Lung (tissue), 12 donors: ENCODE measurements around the gene GASK1A. TPM values are rescaled to one million over a fixed set of nuclear protein-coding genes. Genes with fewer than 3 reads are reported as not detected.

Experiments
- ATAC-seq: fragments of 200-7000 bp; cut with Tn5 transposase; one replicate; pipeline ENCODE4 v1.9.1; 2020; ENCODE audit warnings: moderate number of reproducible peaks; ENCODE audit not compliant: insufficient read depth, low FRiP score
- DNase-seq, 3 donors: peaks; one replicate each; pipeline ENCODE4 v3.0.0-alpha.2; 2013 to 2017
- H3K27ac ChIP-seq, 2 donors: one replicate each; pipeline ENCODE4 v1.5.1; 2013; ENCODE audit warnings: mild to moderate bottlenecking in 2 of 2, moderate library complexity in 2 of 2, control low read depth in 1 of 2, inconsistent platforms in 1 of 2, low read depth in 1 of 2, low read length in 1 of 2
- H3K27me3 ChIP-seq, 3 donors: one replicate each; pipeline ENCODE4 v1.5.1; 2013; ENCODE audit warnings: low read length in 2 of 3; ENCODE audit not compliant: control insufficient read depth in 3 of 3, insufficient read depth in 3 of 3
- H3K36me3 ChIP-seq, 4 donors: one replicate each; pipeline ENCODE4 v1.5.1; 2013; ENCODE audit warnings: low read length in 4 of 4, mild to moderate bottlenecking in 1 of 4, moderate library complexity in 1 of 4; ENCODE audit not compliant: control insufficient read depth in 4 of 4, insufficient read depth in 4 of 4
- H3K4me1 ChIP-seq, 5 donors: one replicate each; pipeline ENCODE4 v1.5.1; 2013; ENCODE audit warnings: low read length in 5 of 5, mild to moderate bottlenecking in 2 of 5, moderate library complexity in 1 of 5; ENCODE audit not compliant: control insufficient read depth in 5 of 5, insufficient read depth in 5 of 5
- H3K4me3 ChIP-seq: one replicate; pipeline ENCODE4 v1.5.1; 2013; ENCODE audit warnings: mild to moderate bottlenecking, control low read depth, moderate library complexity
- H3K9ac ChIP-seq, 2 donors: one replicate each; pipeline ENCODE4 v1.5.1; 2013; ENCODE audit warnings: low read length in 2 of 2, control low read depth in 1 of 2; ENCODE audit not compliant: insufficient read depth in 1 of 2
- H3K9me3 ChIP-seq, 4 donors: one replicate each; pipeline ENCODE4 v1.5.1; 2013; ENCODE audit warnings: low read length in 3 of 4, mild to moderate bottlenecking in 1 of 4, moderate library complexity in 1 of 4; ENCODE audit not compliant: control insufficient read depth in 4 of 4, insufficient read depth in 3 of 4
- whole genome bisulfite sequencing, 2 donors: extraction: QIAGEN DNeasy Blood & Tissue Kit; methylation state at CpG; one replicate each; pipeline ENCODE4 v1.1.7; 2013; 5-methylcytosine and 5-hydroxymethylcytosine counted together
- polyA plus RNA-seq, 2 donors: library from polyadenylated mRNA; stranded (reverse); fragments of 200-250 nt; gene quantifications; one replicate each; pipeline ENCODE4 v1.2.1, GENCODE V29; 2013
- total RNA-seq, 2 donors: library from RNA; depleted of rRNA in 1 of 2; stranded (reverse); fragments of >200 nt in 1 of 2; gene quantifications; one replicate each; pipeline ENCODE4 v1.2.1, GENCODE V29; 2014 to 2021
- TF ChIP-seq, protein P1 (sequence below): IDR thresholded peaks from 2 replicates; pipeline ENCODE4 v1.5.1; 2012; ENCODE audit warnings: mild to moderate bottlenecking; ENCODE audit errors: control extremely low read depth, extremely low read depth
- donor health status: control.
- donor health status: control.
- donor health status: Bipolar disorder and iron deficiency.
- donor health status: healthy.
- donor health status: DM: yes; HTN: yes; CAD: no.

The GASK1A gene
- total and polyA plus RNA-seq, 4 donors: 1.5 to 16.1 (median 5.1) TPM

DNA sequence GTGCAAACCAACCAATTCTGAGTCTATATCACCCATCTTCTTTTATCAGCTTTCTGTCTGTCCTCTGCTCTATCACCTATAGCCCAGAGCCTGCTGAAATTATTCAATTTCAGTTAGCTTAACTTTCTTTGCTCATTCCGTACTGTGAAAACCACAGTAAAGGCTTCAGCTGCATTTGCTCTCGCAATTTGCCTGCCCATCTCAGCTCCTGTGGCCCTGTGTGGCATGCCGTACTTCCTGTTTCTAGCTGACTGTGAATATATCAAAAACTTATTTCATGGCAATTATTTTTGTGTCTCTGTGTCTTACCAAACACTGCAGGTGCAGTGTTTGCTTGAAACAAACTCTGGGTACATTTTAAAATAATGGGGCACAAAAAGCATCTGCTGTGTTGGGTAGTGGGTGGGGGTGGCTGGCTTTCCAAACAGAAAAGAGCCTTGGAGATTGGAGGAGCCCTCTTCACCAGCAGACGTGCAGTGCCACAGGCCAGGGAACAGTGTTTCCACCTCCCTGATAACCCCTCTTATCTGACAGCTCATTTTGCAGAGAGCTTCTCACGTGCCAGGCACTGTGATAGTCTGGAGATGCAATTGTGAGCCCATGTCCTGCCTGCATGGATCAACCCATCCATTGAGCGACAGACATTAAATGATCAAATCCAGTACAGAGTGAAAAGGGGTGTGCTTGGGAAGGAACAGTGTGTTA lies 45.2 kb downstream of the GASK1A start:
- WGBS, 2 donors: 38 to 70% methylated on average over 6 of the region's 6 CpGs
- H3K9me3 ChIP-seq: no peaks in the 10 kb centered on the region
- no peak overlapping the region for H3K27ac ChIP-seq
- no peaks in the 10 kb centered on the region for H3K27me3 ChIP-seq
- no peak for ATAC-seq
- no peak overlapping the region for H3K4me3 ChIP-seq
- TF ChIP-seq, protein P1, sequence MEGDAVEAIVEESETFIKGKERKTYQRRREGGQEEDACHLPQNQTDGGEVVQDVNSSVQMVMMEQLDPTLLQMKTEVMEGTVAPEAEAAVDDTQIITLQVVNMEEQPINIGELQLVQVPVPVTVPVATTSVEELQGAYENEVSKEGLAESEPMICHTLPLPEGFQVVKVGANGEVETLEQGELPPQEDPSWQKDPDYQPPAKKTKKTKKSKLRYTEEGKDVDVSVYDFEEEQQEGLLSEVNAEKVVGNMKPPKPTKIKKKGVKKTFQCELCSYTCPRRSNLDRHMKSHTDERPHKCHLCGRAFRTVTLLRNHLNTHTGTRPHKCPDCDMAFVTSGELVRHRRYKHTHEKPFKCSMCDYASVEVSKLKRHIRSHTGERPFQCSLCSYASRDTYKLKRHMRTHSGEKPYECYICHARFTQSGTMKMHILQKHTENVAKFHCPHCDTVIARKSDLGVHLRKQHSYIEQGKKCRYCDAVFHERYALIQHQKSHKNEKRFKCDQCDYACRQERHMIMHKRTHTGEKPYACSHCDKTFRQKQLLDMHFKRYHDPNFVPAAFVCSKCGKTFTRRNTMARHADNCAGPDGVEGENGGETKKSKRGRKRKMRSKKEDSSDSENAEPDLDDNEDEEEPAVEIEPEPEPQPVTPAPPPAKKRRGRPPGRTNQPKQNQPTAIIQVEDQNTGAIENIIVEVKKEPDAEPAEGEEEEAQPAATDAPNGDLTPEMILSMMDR: no peak
- peaks cover 0 to 2% (median 0%) of the 10 kb centered on the region in 5 donors for H3K4me1 ChIP-seq
- no peak for DNase-seq
- no peak overlapping the region for H3K9ac ChIP-seq
- H3K36me3 ChIP-seq: no peaks in the 10 kb centered on the region

DNA sequence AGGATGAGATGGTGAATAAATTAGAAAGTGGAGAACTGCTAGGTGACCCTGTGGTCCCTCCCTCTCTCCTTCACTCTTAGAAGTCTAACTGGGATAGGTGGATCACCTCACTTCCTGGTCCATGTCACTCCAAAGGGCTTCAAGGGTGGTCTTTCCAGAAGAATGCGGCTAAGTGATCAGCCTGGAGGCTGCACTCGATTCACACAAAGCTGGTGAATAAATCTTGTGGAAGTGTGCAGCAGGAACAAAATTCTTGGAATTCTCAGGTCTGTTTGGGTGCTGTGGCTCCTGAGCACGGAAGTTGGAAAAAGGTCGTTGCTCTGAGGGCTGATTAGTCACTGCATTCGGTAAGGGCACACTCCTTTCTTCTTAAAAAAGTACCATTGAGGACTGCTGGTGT lies 46.3 kb downstream of the GASK1A start:
- WGBS, 2 donors: 69 to 82% methylated on average over 5 of the region's 5 CpGs
- TF ChIP-seq, protein P1: no peak

GRCh38 chr3:43028001-43028400 lies 48.9 kb downstream of the GASK1A start:
- H3K9me3 ChIP-seq: no peaks in the 10 kb centered on the region
- H3K27ac ChIP-seq: no peak overlapping the region
- H3K4me3 ChIP-seq: no peak overlapping the region
- no peaks in the 10 kb centered on the region for H3K36me3 ChIP-seq
- H3K27me3 ChIP-seq: no peaks in the 10 kb centered on the region
- DNase-seq (no peak), ATAC-seq (no peak)
- TF ChIP-seq, protein P1: no peak
- peaks cover 0 to 10% (median 0%) of the 10 kb centered on the region in 5 donors for H3K4me1 ChIP-seq
- 58 to 83% methylated on average over 1 of the region's 1 CpG for WGBS, 2 donors
- H3K9ac ChIP-seq: no peak overlapping the region

More for the DNA sequence above, 46.3 kb downstream of the GASK1A start:
- H3K9me3 ChIP-seq: no peaks in the 10 kb centered on the region
- no peaks in the 10 kb centered on the region for H3K36me3 ChIP-seq
- DNase-seq (no peak), ATAC-seq (no peak)
- H3K4me3 ChIP-seq: no peak overlapping the region
- H3K27me3 ChIP-seq: no peaks in the 10 kb centered on the region
- no peak overlapping the region for H3K9ac ChIP-seq
- peaks cover 0 to under 1% (median 0%) of the 10 kb centered on the region in 5 donors for H3K4me1 ChIP-seq
- no peak overlapping the region for H3K27ac ChIP-seq
